ENCODE results near the gene SH2D1B.
"Not testable (repeated sequence)": the region's sequence is repeated elsewhere in the genome, so short reads cannot be mapped to it uniquely, and the experiment has no call there.

Gene SH2D1B, protein sequence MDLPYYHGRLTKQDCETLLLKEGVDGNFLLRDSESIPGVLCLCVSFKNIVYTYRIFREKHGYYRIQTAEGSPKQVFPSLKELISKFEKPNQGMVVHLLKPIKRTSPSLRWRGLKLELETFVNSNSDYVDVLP

DNA sequence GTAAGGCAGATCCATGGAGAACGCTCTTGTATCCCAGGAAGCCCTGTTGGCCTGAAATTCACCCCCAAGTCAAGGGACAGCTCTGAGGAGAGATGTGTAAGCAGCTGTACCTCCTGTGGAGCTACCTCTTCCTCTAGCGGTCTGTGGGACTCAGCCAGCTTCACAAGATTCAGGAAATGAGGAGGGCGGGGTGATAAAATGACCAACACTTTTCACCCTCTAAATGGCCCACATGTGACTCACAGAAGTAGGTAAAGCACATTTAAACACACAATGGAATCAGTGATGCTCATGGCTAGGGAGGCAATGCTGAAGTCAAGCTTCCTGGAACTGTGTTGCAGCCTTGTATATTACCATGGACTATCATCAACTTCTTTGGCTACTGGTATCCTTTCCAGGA, at the start of gene SH2D1B:
SH2D1B (minus strand) TSS at position 135 of the 400 bp plus-strand sequence; CDS start at position 15, 120 bp downstream.
- DNase-seq, result no peak

- DNase-seq, result no peak
Observed at GRCh38 chr1:162458236-162458635, 46.3 kb upstream of the SH2D1B start.

DNA sequence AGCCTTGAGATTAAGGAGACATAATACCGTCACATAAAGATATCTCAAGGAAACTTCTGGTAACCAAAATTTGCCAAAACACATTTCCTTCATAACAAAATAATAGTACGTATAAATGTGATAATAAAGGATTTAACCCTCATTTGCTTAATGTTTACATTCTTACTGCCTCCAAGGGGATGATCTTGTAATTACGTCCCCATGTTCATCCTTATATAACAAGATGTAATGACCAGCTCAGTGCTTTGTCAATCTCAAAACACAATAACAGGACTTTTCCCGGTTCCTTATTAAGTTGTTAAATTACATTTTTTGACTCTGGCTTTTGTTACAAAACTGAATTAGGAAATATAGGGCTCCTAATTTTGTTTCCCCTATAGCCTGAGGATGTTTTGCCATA, 44.4 kb upstream of the SH2D1B start:
- DNase-seq, result no peak

DNA sequence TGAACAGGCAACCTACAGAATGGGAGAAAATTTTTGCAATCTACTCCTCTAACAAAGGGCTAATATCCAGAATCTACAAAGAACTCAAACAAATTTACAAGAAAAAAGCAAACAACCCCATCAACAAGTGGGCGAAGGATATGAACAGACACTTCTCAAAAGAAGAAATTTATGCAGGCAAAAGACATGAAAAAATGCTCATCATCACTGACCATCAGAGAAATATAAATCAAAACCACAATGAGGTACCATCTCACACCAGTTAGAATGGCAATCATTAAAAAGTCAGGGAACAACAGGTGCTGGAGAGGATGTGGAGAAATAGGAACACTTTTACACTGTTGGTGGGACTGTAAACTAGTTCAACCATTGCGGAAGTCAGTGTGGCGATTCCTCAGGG, 42.4 kb upstream of the SH2D1B start:
- DNase-seq, result not testable (repeated sequence)

DNA sequence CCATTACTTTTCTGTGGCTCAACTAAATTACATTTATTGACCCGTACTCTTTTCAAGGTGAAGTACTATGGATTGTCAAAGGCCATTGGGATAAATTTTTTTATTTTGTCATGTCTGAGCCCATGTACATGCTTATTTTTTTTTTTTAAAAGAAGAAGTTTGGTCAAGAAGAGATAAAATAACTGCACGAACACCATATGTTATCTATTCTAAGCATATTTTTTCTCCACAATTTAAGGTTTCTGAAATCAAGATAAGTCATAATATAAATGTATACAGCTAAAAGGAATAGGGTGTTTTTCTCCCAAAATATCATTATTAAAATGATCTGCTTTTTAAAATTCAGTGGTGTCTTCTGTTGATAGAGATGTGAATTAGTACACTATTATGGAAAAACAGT, 35.0 kb upstream of the SH2D1B start:
- no peak for DNase-seq

- no peak for DNase-seq
Observed at GRCh38 chr1:162444903-162445302, 33.0 kb upstream of the SH2D1B start.

GRCh38 chr1:162432977-162433713, 21.2 kb upstream of the SH2D1B start:
- DNase-seq, result not testable (repeated sequence)

DNA sequence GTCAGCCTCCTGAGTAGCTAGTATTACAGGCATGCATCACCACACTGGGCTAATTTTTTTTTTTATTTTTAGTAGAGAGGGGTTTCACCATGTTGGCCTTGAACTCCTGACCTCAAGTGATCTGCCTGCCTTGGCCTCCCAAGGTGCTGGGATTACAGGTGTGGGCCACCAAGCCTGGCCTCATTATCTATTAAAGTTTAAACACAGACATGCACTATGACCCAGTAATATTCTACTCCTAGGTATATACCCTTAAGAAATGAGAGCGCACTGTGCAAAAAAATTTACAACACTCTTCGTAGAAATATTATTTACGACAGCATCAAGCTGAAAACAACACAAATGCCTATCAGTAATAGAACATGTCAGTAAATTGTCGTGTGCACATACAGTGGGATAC, 18.6 kb upstream of the SH2D1B start:
- no peak for DNase-seq

DNA sequence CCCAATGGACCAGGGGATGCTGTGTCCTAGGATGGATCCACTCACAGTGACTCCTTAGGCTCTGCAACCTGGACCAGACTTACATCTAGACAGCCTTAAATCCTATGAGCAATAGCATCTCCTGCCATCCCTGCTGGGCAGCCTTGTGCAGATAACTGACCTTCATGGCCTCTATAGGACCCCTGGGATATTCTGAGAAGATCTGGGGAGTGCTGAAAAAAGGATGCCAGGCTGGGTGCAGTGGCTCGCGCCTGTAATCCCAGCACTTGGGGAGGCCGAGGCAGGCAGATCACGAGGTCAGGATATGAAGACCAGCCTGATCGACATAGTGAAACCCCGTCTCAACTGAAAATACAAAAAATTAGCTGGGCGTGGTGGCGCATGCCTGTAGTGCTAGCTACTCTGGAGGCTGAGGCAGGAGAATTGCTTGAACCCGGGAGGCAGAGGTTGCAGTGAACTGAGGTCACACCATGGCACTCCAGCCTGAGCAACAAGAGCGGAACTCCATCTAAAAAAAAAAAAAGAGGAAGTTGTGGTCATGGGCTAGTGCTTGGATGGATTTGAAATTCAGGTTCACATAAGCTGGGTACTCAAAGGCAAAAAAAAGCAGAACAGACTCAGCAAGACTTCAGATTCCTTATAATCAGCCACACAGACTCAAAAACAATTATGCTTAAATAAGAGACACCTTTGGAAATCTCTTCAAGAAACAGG, 10.9 kb upstream of the SH2D1B start:
- no peak for DNase-seq

- DNase-seq, result no peak
Observed at GRCh38 chr1:162421258-162422164, 9.6 kb upstream of the SH2D1B start.

DNA sequence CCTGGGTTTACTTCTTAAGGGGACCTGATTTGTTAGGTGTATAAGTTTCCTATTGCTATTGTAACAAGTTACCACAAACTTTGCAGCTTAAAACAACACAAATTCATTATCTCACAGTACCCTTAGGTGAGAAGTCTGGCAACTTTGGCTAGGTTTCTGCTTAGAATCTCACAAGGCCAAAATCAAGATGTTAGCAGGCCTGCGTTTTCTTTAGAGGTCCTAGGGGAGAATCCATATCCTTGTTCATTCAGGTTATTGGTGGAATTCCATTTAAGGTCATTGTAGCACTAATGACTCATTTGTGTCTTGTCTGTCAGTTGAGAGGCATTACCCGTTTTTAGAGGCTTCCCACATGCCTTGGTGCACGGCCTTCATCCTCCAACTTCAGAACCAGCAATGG, 8.2 kb upstream of the SH2D1B start:
- DNase-seq, result no peak

DNA sequence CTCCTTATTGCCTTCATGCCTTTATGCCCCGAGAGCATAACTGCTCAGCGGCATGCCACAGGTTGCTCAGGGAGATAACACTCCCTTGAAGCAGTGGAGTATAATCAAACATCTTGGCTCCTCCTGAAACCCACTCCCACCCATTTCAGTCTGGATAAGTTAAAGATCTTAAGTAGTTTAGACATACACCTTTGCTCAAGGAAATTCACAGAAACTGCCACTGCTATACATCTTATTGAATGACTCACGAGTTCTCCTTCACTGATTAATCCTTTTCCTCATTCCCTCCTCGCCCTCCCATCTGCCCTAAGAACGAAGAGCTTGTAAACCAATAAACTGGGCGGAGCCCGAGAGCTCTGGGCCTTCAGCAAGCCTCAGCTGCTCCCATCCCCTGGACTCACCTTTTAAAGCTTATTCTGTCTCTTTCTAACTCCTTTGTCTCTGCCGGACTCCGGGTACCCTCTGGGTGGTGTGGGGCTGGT, 7.6 kb upstream of the SH2D1B start:
- not testable (repeated sequence) for DNase-seq

- DNase-seq, result not testable (repeated sequence)
Observed at GRCh38 chr1:162418584-162418983, 6.6 kb upstream of the SH2D1B start.

DNA sequence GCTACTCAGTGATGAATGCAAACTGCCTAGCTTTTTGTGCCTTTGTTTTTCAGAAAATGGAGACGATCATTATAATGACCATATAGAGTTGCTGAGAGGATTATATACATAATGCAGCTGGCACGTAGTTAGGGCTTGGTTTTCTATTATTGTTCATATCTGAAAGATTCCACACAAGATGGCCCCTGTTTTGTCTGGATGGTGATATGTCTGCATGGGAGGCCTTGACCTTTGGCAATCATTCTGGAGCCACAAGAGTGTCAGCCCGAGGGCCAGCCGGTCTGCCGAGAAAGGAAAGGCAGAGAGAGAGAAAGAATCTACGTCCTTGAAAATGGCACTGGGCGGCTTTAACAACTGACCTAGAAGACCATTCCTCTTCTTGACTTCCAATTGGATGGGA, 5.7 kb upstream of the SH2D1B start:
- no peak for DNase-seq

GRCh38 chr1:162416909-162417308, 5.0 kb upstream of the SH2D1B start:
- no peak for DNase-seq

- no peak for DNase-seq
Observed at GRCh38 chr1:162416215-162416614, 4.3 kb upstream of the SH2D1B start.

- no peak for DNase-seq
Observed at GRCh38 chr1:162407539-162407938, 4.4 kb downstream of the SH2D1B start.

DNA sequence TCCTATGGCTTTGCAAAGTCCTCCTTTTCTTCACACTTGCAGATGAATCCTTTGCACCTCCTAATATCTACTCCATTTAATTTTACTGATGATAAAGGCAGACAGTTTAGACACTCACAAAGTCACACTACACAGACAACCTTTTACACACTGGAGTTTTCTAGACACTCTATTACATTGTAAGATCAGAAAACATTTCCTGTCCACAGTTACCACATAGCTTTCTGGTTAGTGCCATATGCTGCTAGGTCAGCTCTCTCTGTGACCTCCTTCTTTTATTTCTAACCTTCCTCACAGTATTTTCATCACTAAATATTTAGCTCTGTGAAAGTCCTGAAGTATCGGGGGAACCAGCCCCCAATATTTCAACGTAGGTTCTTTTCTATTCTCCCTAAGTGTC, 5.1 kb downstream of the SH2D1B start:
- no peak for DNase-seq

- DNase-seq, result no peak
Observed at GRCh38 chr1:162405800-162406199, 6.1 kb downstream of the SH2D1B start.

GRCh38 chr1:162404550-162405160, 7.3 kb downstream of the SH2D1B start:
- no peak for DNase-seq

DNA sequence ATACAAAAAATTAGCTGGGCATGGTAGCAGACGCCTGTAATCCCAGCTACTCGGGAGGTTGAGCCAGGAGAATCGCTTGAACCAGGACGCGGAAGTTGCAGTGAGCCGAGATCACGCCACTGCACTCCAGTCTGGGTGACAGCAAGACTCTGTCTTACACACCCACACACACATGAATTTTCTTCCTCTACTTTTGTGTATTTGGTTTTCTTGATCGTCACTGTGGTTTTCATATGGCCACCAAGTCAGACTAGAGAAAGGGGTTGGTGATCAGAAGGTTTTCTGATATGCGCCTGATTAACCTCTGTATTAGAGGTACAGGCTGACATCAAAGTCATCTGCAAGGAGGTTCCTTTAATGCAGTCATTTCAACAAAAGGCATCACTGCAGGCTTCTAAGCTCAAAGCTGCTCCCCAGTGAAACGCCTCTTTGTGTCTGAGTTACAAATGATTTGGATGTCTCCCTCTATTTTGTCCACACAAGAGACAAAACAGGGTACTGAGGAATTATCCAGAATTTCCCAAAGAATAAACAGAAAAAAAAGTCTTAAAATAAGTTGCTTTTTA, 11.1 kb downstream of the SH2D1B start:
- DNase-seq, result no peak

GRCh38 chr1:162398999-162399580, 12.8 kb downstream of the SH2D1B start:
- no peak for DNase-seq

Measured in activated CD4-positive, CD25-positive, alpha-beta regulatory T cell treated with anti-CD3 and anti-CD28 coated beads, Interleukin-2, amount 50 U/mL, for 72 hours (primary cell).